GM19025 (cell line): Measurements from ENCODE around the gene TMEM89.

Experiments used
- ATAC-seq: cut with Tn5 transposase; IDR thresholded peaks from one replicate; pipeline ENCODE4 v1.9.1; 2021; ENCODE audit warnings: mild to moderate bottlenecking, low read depth, moderate library complexity; ENCODE audit not compliant: unreplicated experiment

The TMEM89 gene, protein sequence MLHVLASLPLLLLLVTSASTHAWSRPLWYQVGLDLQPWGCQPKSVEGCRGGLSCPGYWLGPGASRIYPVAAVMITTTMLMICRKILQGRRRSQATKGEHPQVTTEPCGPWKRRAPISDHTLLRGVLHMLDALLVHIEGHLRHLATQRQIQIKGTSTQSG

DNA sequence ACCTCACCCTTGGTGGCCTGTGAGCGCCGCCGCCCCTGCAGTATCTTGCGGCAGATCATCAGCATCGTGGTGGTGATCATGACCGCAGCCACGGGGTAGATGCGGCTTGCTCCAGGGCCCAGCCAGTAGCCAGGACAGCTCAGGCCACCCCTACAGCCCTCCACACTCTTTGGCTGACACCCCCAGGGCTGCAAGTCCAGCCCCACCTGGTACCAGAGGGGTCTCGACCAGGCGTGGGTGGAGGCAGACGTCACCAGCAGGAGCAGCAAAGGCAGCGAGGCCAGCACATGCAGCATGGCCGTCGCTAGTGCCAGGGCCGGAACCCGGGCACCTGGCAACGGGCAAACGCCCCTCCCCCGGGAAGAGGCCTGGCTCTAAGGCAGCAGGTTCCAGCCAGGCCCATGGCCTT is at the start of gene TMEM89:
TMEM89 (minus strand) TSS at position 309 of the 409 bp plus-strand sequence; CDS start at position 296, 13 bp downstream.
- no peak for ATAC-seq

DNA sequence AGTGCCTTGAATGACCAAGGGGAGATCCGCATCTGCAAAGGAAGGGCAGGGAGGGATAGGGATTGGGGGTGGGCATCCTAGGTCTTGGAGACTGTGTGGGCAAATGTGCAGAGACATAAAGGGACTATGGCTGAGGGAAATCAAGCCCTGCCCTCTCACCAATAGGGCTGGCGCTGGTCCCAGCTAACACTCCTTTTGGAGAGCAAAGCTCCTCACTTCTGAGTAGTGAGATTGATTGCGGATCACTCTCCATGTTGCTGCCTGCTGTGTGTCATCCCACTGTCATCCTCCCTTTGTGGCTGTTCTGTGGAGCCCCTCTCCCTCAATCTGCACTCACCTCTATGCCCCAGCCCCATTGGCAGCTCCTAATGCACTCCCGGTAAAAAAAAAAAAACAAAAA is 43.4 kb upstream of the TMEM89 start:
- ATAC-seq, result no peak

DNA sequence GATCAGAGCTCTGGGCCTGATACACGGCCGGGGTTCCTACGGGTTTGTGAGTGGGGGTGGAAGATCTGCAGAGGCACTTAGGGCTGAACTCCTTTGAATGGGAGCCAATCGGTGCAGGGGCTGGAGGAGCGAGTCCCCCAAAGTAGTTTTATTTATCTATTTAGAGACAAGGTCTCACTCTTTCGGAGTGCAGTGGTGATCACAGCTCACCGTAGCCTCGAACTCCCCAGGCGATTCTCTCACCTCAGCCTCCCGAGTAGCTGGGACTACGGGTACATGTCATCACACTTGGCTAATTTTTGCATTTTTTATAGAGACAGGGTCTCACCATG is 42.7 kb upstream of the TMEM89 start:
- ATAC-seq, result no peak

DNA sequence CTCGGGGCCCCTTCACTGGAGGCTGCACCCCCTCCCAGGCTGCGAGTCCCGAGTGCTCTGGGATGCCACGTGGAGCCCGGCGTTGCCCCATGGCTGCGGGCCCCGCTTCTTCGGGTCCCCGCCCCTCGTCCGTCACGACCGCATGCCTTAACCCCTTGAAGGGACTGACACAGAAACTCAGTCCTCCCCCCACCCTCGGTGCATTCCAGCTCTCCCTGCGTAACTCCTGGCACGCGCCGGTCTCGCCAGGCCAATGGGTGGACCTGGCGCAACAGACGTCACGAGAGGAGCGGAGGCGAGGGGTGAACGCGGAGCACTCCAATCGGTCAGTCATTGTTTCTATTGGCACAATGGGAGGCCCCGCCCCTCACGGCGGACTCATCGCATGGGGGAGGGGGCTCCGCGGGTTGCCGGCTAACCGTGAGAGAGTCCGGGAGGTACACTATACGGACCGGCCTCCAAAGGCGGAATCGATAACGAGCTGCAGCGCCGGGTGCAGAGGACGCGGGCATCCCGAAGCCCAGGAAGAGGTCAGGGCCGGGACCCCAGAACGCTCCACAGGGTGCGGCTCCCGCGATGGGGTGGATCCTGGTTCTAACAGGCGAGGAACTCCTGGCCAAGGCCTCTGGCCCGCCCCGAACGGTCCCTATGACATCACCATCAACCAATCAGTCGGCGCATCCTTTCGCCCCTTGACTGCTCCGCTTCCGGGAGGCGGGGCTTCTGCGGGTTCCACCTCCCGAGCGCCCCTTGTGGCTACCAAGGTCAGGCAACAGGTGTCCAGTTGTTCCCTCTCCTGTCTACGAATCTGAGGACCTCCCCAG is 42.1 kb upstream of the TMEM89 start:
- ATAC-seq, result peak; percentile 82

DNA sequence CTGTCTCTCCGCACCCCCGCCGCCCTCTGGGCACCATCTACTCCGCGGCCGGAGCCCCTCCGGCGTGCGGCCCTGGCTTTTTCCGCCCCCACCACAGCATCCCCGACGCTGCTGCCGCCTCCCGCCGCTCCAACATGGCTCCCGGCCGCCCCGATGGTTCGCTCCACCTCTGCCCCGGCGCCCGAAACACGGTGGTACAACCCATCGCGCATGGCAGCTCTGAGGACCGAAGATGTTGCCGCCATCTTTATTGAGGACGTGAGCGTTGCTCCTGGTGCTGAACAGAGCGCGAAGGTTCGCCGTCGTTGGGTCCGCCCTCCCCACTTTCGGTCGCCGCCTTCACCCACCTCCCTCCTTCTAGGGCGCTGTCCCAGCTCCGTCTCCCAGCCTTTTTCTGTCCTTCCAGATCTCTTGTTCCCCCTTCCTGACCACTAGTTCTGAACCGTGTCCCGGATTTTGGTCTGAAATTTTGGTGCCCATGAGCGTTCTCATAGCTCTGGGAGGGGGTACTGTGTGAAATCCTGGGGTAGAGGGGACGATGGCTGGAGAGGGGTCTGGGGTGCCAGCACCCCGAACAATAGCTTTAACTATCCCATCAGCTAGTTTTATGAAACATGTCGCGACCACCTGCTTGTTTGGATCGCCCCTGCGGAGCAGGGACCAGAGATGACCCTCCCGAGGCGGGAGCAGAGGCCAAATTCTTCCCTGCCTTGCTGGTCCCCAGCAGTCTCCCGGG is 41.4 kb upstream of the TMEM89 start, which contains the start of gene CELSR3:
CELSR3 (minus strand) TSS at position 134 of the 736 bp plus-strand sequence. CDS start 252 bp downstream, outside the sequence.
- no peak for ATAC-seq

DNA sequence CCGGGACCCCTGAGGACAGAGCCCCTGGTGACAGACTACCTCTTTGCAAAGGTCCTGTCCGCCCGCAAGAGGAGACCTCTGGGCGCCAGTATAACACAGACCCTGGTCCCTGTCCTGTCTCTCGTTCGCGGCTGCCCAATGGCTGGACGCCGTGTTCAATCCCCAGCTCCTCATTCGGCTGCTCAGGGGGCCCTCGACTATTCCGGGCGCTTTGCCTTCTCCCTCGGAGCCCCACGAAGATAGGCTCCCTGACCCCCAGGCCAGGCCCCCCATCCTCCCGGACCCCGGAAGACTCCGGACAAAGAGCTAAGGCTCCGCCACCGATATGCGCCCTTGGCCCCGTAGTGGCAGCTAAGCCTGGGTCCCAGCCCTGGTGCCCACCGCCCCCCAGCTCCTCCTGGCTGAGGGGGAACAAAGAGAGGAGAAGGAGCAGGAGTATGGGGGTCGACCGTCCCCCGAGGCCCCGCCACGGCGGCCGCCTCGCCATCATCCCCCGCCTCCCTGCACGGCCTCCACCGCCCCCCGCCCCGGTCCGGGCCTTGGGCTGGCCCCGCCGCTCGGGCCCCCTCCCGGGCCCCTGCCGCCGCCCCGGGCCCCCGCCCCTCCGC is 40.7 kb upstream of the TMEM89 start:
- ATAC-seq, result no peak

DNA sequence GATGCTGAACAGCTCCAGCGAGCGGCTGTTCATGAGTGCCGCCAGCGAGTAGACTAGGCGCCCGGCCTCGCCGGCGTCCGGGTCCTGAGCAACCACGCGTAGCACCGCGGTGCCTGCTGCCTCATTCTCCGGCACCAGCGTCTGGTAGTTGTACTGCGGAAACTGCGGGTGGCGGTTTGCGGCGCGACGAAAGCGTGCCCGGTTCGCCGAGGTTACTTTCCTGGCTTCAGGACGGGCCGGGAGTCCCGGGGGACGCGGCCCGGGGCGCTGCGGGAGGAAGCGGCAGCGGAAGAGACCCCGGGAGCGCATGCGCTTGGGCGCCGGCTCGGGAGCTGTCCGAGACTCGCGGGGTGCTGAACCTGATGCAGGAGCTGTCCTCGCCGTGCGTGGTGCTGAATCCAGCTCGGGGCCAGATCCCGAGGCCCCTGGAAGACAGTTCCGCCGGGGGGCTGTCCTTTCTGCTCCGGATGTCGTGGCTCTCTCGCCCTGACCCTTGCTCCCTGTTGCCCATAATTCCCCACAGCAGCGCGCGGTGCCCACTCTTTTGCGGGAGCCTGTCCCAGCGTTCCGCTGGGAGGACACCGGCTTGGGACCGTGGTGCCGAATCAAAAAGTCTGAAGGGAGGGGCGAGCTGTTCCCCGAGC is 40.1 kb upstream of the TMEM89 start:
- no peak for ATAC-seq

DNA sequence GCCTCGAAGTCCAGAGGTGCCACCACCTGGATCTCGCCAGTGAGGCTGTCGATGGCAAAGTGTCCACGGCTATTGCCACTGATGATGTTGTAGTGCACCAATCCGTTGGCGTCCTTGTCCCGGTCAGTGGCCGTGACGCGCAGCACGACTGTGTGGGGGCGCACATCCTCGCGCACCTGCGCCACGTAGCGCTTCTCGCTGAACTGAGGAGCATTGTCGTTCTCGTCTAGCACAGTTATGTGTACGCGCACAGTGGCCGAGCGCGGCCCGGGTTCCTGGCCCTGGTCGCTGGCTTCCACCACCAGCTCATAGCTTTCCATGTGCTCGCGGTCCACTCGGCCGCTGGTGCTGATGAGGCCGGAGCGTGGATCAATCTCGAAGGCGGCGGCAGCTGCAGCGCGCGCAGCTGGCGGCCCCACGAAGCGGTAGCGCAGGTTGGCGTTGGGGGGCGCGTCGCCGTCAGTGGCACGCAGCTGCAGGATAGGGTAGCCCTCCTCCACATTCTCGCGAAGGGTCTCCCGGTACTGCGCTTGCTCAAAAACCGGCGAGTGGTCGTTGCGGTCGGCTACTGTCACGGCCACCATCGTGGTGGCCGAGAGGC is 39.3 kb upstream of the TMEM89 start:
- no peak for ATAC-seq

DNA sequence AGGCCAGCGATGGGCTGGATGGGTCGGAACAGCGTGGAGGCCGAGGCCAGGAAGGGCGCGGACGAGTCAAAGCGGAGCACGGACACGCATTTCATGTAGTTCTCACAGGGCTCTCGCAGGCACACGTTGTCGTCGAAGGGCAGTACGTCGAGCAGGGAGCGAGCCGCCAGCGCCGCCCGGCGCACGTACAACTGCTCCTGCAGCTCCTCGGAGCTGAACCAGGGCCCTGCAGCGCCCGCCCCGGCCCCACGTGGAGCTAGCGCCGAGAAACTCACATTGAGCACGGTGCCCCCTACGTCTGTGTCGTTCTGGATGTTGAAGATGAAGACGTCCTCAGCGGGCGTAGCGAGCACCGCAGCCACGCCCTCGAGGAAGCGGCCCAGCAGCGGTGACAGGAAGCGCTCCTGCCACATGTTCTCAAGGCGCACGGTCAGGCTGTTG is 35.3 kb upstream of the TMEM89 start:
- no peak for ATAC-seq

DNA sequence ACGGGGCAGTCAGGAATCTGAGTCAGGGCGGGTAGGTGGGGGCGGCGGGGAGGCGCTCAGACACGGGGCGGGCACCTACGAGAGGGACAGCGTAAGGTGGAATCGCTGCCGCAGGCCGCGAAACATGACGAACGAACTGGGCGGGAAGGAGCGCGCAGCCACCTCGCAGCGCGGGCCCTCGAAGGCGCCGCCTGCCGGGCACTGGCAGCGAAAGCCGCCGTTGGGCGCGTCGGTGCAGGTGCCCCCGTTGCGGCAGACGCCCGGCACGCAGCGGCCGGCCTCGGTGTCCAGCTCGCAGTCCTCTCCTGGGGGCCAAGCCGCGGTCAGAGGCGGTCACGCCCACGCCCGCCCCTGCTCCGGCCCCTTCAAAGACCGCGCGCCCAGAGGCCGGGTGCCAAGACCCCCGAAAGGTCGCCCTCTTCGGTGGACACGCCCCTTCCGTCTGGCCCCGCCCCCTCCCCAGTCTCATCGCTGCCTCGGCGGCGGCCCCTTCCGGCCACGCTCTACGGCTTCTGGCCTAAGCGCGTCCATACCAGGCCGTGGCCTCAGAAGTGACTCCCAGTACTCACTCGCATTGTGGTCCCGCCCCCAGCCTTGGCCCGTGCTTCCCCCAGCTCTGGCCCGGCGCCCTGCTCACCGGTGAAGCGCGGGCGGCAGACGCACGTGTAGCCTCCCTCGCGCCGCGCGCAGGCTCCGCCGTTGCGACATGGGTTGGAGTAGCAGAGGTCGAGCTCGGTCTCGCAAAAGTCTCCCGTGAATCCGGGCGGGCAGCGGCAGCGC is 34.7 kb upstream of the TMEM89 start:
- ATAC-seq, result no peak

DNA sequence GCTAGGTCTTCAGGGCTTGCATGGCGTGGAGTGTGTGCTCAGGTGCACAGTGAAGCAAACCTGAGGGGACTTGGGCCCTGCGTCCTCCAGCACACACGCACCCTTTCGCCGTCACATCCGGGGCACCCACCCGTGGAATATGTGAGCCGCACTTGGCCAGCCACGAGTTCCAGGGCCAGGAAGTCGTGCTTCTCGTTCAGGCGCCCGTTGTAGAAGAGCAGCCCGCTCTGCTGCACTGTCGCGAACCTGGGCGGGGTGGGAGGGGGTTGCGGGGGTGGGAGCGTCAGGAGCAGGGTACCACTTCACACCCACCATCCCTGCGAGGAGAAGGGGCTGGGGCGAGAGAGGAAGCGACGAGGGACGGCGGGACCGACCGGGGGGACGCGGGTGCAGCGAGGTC is 34.0 kb upstream of the TMEM89 start:
- ATAC-seq, result no peak

DNA sequence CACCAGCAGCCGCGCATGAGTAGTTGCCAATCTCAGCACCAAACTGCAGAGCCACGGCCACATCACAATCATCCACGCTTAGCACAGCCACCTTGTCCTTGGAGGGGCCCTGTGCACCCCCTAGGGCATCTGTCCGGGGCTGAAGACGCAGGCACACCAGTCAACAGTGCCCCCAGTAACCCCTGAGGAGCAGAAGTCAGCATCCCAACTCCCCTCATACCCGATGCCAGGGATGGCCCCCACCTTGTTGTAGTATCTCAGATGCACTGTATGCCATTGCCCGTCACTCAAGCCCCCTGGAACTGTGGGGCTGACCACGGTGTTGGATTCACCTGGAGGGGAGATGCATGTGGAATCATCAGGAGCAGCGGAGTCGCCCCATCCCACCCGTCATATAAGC is 33.5 kb upstream of the TMEM89 start:
- ATAC-seq, result no peak

DNA sequence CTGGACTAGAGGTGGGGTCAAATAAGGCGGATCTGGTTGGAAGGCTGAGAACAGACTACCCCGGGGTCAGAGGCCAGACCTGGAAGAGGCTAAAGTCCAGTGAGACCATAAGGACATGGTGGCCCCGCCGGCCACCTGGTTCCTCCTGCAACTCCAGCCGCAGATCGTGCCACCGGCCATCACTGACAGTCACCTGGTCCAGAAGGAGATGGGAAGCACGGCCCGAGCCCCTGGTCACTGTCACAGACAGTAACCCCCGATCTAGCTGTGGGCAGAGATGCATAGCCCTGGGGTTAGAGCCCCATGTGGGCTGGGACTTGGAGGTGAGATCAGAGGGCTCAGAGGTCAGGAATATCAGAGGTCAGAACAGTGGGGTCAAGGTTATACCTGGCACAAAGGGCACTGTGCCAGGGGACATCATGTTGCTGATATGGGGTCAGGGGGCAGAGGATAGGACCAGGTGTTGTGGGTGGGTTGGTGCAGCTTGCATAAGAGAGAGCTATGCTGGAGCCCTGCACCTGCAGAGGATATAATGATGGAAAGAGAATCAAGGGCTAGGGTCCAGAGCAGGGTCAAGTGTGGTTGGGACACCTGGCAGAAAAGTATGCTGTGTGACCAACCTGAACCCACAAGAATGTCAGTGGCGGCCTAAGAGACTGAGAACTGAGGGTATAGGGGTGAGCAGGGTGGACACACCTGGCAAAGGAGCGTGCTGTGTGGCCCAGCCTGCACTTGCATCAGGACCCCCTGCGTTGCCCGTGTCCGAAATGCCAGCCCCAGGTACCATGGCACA is 31.6 kb upstream of the TMEM89 start:
- no peak for ATAC-seq

DNA sequence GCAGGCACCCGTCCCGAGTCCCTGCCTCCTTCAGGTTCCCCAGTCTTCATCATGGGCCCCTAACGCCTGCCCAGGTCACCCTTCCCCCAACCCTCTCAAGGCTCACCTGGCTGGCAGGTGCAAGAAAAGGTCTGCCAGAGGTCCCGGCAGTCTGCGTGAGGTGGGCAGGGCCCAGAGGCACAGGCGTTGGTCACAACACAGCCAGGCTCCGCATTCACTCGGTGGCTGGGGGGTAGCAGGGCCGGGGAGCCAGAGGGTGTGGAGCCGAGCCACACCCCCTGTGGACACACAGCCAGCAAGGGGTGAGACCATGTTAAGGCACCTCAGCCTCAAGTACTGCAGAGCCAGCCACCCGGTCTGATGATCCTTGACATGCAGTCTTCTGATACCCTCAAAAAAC is 30.2 kb upstream of the TMEM89 start:
- no peak for ATAC-seq

DNA sequence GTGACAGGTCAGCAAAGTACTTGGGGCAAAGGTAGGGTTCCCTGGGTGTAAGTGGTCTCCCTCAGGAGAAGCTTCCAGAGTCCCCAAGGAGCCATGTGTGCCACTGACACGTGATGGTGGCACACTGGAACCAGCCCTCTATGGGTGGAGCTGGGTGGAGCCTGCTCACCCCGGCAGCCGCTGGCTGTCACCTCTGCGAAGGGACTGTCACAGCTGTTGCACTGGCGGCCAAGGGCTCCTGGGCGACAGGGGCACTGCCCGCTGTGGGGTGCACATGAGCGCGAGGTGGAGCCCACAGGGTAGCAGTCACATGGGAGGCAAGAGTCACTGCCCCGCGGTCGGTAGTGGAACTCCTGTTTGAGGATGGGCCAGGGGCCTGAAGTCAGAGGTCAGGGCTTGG is 29.2 kb upstream of the TMEM89 start:
- ATAC-seq, result no peak

DNA sequence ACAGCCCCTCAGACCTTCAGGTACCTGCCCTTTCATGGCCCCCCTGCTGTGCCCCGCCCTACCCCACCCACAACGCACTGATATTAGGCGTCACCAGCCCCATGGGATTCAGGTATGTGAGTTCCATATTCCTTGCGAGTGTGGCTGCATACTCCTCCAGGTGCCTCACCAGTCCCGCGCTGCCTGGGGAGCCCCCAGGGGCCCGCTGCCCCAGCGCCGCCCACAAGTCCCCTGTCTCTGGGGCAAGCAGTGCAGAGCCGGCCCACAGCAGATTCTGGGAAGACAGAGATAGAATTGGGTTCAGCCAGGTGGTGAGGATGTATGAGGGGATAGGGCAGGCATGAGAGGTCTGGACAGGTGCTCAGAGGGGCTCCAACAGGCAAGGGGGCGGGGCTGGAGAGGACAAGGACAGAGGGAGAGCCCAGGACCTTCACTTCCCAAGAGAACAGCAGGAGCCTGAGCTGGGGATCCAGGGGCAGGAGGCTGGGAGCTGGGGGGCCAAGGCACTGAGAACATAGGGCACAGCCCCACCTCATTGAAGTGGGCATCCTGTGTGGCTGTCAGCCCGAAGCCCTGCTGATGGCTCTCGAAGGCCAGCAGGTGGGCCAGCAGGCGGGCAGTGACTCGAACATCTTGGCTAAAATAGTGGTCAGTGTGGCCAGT is 26.8 kb upstream of the TMEM89 start:
- ATAC-seq, result no peak

DNA sequence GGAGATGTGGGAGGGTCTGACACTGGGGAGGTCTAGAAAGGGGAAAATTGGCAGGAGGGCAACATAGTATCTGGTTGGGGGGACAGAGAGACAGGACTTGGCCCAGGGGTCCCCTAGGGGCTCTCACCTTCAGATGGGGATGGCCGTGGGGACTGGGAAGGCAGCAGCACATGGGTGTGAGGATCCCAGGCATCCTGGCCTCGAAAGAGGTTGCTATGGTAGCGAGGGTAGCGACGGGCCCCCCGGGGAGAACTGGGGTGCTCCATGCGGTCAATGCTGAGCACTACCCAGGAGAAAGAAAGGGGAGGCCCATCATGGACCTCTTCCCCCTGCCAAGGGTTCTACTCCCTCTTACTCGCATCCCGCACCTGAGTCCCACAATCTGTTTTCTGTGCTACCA is 26.1 kb upstream of the TMEM89 start:
- ATAC-seq, result no peak
